Peyer's patch (tissue), 4 donors: ENCODE data around the gene ACVR1.

Experiments used
- CTCF ChIP-seq, 6 experiments: fragments of 450-650 bp in 4 of 6; fragments of 200-600 bp in 2 of 6; sonication (generic) in 1 of 6; IDR thresholded peaks; one replicate each; pipeline ENCODE4 v1.5.1; 2017 to 2019; ENCODE audit warnings: antibody characterized with exemption in 6 of 6, mild to moderate bottlenecking in 3 of 6, moderate library complexity in 1 of 6
- POLR2A ChIP-seq, 2 donors: fragments of 450-650 bp; IDR thresholded peaks; one replicate each; pipeline ENCODE4 v1.5.1; 2017; ENCODE audit warnings: antibody characterized with exemption in 2 of 2, mild to moderate bottlenecking in 2 of 2, moderate library complexity in 2 of 2

GRCh38 chr2:157785866-157786662, 90.1 kb downstream of the ACVR1 start:
- TF ChIP-seq CTCF (IDR thresholded peaks at IDR 0.05), result no peak
- no peak for TF ChIP-seq POLR2A (IDR thresholded peaks at IDR 0.05)
